NCI-H1417 treated with DMSO at 0.1 percent for 48 hours (cell line): ENCODE measurements around the gene C1orf210.

Experiments
- DNase-seq: peaks from one replicate; lab custom pipeline; 2025; lab: John Stamatoyannopoulos, UW

Gene C1orf210

DNA sequence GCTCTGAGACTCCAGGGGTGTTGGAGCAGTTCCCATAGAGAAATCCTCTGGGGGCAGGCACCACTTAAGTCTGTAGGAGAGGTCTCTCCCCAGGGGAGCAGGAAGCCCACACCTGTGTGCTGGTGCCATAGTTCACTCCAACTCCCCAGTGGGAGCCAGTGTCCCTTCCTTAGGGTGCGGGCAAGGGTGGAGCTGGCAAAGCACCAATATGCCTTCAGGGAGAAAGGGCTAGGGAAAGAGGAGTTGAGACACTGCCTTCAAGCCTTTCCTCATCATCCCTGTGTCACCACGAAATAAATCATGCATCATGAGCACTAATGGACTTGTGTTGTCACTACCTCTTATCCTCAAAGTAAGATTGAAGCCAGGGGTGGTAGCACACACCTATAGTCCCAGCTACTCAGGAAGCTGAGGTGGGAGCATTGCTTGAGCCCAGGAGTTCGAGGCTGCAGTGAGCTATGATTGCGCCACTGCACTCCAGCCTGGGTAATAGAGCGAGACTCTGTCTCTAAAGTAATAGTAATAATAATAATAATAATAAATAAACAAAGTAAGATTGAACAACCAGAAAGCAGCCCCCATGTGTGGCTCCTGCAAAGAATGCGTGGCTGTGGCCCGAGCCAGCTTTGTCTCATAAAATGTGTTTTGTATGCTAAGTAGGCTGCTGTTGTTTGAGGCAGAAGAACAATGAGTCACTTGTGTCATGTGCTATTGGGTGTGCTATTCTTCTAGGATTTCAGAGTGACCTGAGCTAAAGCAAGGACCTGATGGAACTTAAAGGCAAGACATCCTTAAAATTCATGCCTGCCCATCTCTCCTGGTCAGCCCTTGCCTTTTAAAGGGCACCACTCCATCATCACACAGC is 8.7 kb upstream of the C1orf210 start:
- no peak for DNase-seq

DNA sequence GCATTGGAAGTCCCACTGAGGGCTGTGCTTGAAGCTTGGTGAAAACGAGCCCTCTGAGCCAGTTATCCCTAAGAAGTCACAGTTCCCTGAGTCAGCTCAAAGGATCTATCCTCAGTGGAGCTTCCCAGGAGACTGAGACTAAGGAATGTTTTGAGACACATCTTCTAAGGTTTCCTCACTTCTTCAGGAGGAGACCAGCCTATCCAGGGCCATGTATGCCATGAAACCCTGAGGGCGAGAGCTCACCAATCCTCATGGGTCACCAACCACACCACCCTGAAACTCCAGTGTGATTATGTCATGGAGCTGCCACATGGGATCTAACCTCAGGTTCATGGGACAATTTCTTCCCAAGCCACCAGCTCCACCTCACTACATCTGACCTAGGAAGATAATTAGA is 7.8 kb upstream of the C1orf210 start:
- no peak for DNase-seq

DNA sequence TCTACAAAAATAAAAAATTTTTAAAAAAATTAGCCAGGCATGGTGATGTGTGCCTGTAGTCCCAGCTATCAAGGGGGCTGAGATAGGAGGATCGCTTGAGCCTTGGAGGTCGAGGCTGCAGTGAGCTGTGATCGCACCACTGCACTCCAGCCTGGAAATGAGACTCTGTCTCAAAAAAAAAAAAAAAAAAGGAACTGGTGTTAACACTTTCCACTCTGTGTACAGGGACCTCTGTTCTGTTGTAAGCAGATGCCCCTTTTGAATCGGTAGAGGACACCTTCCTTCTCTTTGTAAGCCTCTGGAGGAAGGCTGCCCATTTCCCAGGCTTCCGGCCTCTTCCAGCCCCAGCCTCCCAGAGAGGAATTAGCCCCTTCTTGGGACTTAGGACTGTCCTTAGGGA is 7.3 kb upstream of the C1orf210 start:
- no peak for DNase-seq

GRCh38 chr1:43292216-43292615 is 6.8 kb upstream of the C1orf210 start:
- no peak for DNase-seq

- DNase-seq: no peak
Observed at GRCh38 chr1:43288785-43289706, 3.7 kb upstream of the C1orf210 start.

GRCh38 chr1:43288058-43288784 is 2.8 kb upstream of the C1orf210 start:
- DNase-seq: no peak

DNA sequence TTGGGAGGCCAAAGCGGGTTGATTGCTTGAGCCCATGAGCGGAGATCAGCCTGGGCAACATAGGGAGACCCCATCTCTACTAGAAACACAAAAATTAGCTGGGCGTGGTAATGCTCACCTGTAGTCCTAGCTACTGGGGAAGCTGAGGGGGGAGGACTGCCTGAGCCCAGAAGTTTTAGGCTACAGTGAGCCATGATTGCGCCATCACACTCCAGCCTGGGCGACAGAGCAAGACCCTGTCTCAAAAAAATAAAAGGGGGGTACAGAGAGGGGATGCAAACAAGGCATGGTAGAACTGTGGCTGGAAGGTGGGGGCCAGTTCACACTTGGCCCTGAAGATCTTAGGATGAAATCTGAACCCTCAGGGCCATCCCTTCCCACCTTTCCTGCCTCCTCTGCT is 1.2 kb upstream of the C1orf210 start:
- DNase-seq: no peak

DNA sequence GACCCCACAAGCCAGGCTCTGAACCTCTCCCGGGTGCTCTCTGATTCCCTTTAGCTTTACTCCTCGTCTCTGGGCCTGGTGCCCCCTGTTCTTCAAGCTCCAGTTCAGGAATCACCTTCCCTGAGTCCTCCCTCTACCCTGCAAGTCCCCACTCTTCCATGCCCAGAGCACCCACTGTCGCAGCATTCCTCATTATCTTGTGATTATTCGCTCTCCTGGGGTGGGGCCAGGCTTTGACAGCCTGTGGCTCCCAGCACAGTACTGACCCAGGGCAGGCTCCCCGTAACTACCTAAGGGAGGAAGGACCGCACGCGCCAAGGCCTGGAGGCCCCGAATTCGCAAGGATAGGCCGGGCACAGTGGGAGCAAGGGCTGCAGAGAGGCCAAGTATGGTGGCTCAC is 734 bp upstream of the C1orf210 start:
- no peak for DNase-seq

- DNase-seq: no peak
Observed at GRCh38 chr1:43284546-43285110, 753 bp downstream of the C1orf210 start.

DNA sequence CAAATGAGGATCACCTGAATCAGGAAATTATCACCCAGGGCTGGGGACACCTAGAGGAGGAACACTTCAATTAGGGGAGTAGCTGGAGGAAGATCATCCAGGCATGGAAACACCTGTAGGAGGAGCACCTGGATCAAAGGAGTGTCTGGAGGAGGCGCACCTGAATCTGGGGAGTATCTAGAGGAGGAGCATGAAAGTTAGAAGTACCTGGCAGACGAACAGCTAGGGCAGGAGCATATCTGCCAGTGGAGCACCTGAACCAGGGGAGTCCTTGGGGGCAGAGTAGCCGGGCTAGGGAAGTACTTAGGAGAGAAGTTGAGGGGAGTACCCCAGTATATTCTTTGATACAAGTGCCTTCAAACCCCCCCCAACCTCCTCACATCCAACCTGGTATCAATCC is 1.3 kb downstream of the C1orf210 start:
- no peak for DNase-seq

DNA sequence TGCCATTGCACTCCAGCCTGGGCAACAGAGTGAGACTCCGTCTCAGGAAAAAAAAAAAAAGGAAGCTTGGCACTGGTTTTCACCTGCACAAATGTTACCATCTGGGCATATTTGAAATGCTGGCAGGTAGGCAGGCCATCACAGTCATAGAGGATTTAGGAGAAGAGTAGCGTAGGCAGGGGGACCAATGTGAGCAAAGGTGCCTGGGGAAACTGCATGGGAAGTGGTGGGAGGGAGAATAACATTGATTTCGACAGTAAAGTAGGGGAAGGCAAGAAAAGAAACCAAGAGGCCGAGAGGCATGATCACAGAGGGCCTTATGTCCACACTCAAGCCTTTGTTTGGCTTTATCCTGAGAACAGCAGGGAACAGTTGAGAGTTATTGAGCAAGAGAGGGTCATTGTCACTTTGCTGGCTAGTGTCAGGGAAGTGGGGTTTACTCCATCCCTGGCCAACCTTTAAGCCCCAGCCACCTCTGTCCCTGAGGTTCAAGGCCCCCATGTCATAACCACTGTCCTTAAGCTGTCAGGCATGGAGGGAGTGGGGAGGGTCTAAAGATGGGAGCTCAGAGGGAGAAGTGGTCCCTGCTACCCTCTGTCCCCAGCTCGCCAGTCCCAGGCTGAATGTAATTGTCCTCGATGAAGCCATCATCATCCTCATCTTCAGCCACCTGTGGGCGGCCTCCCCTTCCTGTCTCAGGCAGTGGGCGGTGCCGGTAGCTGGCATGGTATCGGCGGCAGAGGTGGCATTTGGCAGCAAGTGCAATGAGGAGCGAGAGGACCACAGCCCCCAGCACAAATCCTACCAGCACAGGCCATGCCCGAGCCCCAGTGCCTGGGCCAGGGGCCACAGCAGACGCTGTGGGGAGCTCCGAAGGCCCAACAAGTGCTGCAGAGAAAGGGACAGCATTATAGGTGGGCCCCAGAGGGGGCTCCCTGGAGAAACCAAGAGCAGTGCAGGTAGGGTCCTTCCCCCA is 2.9 kb downstream of the C1orf210 start:
- DNase-seq: no peak

GRCh38 chr1:43280692-43281091 is 4.7 kb downstream of the C1orf210 start:
- DNase-seq: no peak

DNA sequence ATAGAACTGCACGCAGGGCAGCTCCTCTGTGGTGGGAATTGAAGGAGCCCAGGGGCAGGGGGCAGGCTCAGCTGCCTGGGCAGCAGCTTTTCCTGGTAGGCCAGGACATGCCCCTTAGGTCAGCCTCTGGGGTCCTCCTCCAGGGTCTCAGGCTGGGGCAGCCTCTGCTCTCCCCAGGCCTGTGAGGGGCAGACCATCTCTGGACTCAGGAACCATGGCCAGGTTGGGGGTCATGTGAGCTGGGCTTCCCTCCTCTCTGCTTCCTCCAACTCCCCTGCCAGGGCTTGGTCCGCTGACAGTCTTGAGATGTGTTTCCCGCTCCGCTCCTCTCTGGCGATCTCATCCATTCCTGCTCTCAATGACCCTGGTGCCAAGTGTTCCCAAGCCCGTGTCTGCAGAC is 5.7 kb downstream of the C1orf210 start:
- no peak for DNase-seq

- DNase-seq: no peak
Observed at GRCh38 chr1:43279161-43279560, 6.2 kb downstream of the C1orf210 start.

- DNase-seq: no peak
Observed at GRCh38 chr1:43277116-43277876, 8.1 kb downstream of the C1orf210 start.

GRCh38 chr1:43276673-43277072 is 8.7 kb downstream of the C1orf210 start:
- DNase-seq: no peak

DNA sequence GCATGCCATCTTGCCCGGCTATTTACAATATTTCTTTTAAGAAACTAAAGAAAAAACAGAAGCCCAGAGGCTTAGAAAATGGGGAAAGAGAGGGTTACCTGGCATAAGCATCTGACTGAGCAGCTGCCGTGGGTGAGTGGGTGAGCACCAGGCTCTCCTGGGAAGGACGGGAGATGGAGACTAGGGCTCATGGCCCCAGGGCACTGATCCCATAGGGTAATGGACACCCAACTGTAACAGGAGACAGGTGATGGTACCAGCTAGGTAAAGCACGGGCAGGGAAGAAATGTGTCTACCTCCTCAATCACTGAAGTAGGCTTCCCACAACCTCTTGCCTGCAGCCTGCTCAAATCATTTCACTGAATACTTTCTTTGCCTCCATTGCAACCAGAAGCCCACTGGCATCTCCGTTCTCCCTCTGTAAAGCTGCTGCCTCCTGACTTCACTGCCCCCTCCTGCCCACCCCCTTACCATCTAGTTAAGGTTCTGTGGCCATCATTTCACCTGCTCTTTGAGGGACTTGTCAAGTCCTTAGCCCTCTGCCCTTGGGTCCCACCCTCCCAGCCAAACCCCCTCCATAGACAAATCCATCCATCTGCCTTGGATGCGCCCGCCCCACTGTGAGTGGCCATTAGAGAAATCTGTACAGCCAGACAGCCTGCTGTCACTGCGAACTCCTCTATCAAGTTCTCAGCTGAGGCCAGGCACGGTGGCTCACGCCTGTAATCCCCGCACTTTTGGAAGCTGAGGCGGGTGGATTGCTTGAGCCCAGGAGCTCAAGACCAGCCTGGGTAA is 9.4 kb downstream of the C1orf210 start:
- no peak for DNase-seq

DNA sequence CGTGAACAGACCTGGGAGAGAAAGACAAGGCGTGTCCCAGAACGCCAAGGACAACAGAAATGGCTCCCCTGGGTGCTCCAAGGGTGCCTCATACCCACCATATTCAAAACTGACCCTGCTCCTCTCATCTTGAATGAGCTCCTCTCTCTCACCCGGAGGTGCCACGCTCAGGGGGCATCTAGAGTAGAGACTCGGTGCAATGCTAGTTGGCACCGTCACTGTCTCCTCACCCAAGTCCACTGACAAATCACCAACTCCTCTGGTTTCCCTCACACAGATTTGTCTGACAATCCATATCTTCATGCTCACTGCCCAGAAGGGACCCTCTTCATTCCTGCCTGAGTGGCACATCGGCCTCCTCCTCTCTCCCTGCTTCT is 10.6 kb downstream of the C1orf210 start:
- DNase-seq: no peak

DNA sequence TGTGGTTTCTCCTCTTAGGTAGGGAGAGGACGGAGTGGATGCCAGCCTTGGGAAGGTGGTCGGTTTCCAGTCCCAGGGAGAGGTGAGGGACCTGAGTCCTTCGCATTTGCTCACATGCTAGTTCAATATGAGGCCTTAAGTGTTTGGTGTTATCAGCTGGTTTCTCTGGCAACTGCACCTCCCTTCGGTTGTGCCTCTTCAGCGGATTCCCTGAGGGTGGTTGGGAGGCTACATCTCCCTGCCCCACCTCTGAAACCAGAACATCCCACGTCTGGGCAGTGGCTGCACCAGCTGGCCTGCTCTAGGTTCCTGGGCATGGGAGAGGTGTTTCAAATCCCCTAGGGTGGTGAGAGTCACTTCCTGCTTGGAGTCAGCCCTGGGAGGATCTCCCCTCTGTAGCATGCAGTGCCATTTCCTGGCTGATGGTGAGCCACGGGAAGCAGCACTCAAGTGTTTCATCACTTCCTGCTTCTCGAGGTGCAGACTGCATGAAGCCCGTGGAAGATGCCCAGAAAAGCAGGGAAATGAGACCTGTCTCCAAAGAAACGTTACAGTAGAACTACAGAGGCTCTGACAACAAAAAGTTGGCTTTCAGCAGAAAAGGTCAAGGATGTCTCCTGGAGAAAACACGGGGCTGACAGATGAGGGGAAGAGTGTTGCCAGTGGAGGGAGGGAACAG is 11.1 kb downstream of the C1orf210 start:
- no peak for DNase-seq
